GM12891 (cell line): ENCODE data around the gene ZBTB16.

Source experiments
- PAX5 ChIP-seq: IDR thresholded peaks from 2 replicates; pipeline ENCODE4 v1.6.1; 2011; ENCODE audit warnings: low read length, moderate library complexity, mild to moderate bottlenecking; ENCODE audit not compliant: insufficient read depth, severe bottlenecking
- POLR2A ChIP-seq: IDR thresholded peaks from 2 replicates; pipeline ENCODE4 v1.6.1; 2011; ENCODE audit warnings: low read depth, low read length, control low read depth
- POLR2AphosphoS5 ChIP-seq: IDR thresholded peaks from 2 replicates; pipeline ENCODE4 v1.6.1; 2011; ENCODE audit warnings: low read depth, low read length, control low read depth
- POU2F2 ChIP-seq: IDR thresholded peaks from 2 replicates; pipeline ENCODE4 v1.6.1; 2011; ENCODE audit warnings: low read depth, mild to moderate bottlenecking, control low read depth, low read length, moderate library complexity
- SPI1 ChIP-seq: IDR thresholded peaks from 2 replicates; pipeline ENCODE4 v1.6.1; 2011; ENCODE audit warnings: low read depth, low read length, control low read depth
- TAF1 ChIP-seq: IDR thresholded peaks from 2 replicates; pipeline ENCODE4 v1.6.1; 2011; ENCODE audit warnings: low read depth, low read length, control low read depth

DNA sequence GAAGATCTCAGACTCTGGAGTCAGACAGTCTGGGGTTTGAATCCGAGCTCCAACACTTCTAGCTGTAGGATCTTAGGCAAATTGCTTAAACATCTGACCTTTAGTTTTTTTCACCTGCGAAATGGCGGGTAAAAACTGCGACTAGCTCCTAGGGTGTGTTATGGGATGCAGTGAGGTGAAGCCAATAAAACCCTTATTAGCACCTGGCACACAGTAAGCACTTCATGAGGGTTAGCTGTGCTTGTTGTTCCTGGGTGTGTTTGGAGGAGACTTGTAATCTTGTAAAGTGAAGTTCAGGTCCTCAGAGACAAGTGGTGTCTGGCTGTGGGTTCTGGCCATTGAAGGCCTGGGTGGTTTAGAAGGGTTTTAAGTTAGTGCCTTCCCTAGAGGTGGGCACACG is 68.9 kb downstream of the ZBTB16 start:
- TF ChIP-seq POLR2A (no peak), TAF1 (no peak), PAX5 (no peak), POLR2AphosphoS5 (no peak), SPI1 (no peak), POU2F2 (no peak)
